HL-60/S4 treated with phorbol 12-myristate 13-acetate at 8.2 ng/mL for 4 days and 3 days (cell line): ENCODE measurements around the gene COX7A1.
"Not testable (repeated sequence)": the region's sequence is repeated elsewhere in the genome, so short reads cannot be mapped to it uniquely, and the experiment has no call there.

Source experiments
- in situ Hi-C: fragments of 300-500 bp; cut with MboI; formaldehyde crosslinking; loops from 2 replicates; pipeline ENCODE4 v1.15.0; 2022; ENCODE audit warnings: low sequenced_read_pairs

Gene COX7A1

DNA sequence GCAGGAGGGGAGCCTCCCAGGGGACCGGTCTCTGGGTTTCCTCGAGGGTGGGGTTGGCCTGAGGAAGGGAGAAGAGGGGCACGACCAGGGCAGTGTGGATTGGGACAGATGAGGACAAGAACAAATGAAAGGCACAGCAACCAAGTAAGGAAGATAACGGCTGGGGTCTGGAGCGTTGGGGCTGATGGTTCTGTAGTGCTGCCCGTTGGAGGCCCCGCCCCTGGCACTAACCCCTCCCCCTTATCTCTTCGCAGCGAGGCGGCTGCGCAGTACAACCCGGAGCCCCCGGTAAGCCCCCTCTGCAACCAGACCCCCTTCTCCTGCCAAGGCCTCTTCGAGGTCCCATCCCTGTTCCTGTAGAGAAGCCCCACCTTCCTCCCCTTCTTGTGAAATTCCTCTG lies 10.2 kb downstream of the COX7A1 start:
- in situ Hi-C loops, result no loop called here

DNA sequence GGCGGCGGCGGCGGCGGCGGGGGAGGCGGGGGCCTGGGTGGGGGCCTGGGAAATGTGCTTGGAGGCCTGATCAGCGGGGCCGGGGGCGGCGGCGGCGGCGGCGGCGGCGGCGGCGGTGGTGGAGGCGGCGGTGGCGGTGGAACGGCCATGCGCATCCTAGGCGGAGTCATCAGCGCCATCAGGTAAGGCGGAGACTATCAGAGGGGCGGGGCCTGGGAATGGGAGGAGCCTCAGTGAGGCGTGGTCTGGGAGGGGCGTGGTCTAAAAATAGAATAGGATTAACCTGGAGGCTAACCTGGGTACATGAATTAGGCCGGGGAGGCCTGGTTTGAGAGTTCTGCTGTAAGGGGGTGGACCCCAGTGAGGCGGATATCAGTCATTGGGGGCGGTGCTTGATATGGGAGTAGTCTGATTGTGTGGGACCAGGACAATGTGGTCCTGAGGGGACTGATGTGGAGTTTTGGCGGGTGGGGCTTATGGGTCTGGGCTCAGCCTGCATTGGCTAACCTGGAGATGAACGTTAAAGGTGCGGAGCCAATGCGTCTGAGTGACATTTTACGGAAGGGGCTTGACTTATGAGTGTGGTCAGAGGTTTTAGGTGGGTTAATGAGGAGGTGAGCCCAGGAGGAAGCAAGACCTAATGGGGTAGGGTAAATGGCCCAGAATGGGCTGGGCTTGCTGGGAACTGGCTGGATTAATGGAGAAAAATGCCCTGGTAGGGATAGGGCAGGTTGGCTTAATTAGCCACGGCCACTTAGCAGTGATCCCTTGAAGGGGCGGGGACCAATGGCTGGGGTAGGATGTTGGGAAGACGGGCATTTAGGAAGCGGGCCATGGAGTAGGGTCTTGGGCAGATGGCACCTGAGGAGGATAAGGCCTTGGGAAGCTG lies 11.0 kb downstream of the COX7A1 start:
- in situ Hi-C loops, result no loop called here

DNA sequence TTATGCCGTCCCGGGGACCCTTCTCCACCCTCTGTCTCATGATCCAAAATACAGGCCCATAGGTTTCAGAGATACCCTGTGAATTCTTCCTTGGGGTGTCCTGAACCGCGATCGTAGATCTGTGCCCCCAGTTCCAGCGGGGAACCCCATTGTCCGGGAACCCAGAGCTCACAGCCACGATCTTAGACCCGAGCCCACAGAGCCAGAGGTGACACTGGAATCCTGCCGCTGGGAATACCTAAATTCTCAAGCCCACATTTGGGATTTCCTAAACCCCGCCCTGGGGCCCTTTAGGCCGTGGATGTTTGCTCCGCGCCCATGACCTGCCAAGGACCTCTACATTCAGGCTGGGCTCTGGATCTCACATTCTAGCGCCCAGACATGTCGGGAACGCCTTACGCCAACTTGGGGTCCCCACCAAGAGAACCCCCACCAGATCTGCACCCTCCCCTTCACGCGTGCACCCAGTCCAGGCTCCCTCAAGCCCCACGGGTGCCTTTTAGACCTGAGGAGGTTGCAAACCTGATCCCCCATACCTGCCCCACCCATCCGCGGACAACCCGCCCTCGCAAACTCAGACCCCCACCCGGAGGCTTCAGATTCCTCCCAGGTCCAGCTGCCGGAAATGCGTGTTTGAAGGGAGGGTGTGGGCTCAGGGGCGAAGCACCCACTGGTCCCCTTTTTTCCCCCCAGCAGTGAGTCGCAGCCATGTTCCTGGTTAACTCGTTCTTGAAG lies 11.8 kb downstream of the COX7A1 start:
- in situ Hi-C loops, result no loop called here

DNA sequence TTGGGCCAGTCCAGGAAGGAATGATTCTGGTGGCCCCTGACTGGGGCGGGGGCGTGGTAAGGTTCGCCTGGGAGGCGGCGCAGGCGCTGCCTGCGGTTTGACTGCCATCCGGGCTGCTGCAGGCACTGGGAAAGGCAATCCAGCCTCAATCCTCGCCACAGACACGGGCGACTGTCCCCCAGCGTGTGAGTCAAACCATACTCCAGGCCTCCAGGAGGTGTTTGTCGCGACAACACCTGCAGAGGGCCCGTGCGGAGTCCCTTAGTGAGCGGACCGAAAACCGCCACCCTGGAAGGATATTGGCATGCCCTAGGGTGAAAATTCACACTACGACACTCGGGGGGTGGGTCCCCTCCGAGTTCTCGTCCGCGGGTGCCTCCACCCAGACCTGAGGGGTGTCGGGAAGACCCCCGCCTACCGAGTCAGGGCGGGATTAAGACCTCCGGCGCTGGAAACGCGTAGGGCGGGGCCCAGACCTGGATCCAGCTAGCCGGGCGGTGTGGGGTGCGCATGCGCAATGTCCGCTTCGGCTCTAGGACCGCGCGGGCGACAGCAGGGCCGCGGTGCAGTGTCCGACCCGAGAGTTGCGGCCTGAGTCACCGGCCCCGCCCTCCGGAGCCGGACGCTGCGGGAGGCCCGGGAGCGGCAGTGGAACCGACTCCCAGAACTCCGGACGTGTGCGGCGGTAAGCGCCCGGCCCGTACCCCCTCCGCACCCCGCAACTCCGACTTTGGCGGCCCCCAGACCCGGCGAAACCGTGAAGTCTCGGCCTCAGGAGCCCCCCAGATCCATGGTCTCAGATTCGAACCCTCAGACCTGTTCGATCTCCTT lies 12.6 kb downstream of the COX7A1 start, which contains the start of gene CAPNS1:
CAPNS1 (plus strand) TSS at position 594 of the 831 bp plus-strand sequence. CDS start 946 bp downstream, outside the sequence.
- in situ Hi-C loops, result no loop called here

DNA sequence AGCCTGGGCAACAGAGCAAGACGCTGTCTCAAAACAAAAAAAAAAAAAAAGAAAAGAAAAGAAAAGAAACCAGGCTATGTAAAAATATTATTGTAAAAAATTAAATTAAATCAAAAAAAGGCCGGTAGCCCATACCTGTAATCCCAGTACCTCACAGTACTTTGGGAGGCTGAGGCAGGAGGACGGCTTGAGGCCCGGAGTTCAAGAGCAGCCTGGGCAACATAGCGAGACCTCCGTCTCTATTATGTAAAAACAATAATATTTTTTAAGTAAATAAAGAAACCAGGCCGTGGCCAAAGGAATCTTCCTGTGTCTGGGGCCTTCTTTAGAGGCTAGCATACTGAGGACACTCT lies 13.2 kb downstream of the COX7A1 start:
- in situ Hi-C loops, result no loop called here

DNA sequence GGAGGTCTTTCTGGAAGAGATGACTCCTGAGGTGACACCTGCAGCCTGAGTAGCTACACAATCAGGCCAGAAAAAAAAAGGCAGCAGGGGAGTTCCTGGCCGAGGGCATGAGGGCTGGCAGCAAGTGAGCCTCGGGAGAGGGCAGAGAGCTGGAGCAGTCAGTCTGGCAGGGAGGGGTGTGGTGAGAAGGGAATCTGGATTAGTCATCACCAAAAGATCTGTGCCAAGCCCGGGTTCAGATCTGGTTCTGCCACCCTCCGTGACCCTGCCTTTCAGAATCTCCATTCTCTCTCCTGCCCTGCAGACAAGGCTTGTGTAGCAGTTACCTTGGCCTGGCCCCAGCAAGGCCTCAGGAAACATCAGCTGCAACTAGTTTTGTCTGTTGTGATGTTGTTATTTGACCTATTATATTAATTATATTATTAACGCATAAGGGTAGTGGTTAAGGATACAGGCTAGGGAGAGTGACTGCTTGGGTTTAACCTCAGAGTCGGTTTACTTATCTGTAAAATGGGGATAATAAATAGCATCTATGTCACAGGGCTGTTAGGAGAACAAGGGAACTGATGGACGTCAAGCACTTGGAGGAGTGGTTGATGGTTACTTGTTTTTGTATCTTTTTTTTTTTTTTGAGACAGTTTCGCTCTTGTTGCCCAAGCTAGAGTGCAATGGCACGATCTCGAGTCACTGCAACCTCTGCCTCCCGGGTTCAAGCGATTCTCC lies 15.1 kb downstream of the COX7A1 start:
- in situ Hi-C loops, result no loop called here

DNA sequence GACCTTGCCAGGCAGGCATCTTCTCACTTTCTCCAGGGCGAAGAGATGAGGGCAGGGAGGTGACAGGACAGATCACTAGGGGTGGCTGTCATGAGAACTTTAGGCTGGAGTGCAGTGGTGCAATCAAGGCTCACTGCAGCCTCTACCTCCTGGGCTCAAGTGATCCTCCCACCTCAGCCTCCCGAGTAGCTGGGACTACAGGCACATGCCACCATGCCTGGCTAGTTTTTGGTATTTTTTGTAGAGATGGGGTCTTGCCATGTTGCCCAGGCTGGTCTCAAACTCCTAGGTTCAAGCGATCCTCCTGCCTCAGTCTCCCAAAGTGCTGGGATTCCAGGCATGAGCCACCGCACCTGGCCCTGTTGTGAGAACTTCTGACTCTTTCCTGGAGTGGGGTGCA lies 17.4 kb downstream of the COX7A1 start:
- in situ Hi-C loops, result not testable (repeated sequence)

DNA sequence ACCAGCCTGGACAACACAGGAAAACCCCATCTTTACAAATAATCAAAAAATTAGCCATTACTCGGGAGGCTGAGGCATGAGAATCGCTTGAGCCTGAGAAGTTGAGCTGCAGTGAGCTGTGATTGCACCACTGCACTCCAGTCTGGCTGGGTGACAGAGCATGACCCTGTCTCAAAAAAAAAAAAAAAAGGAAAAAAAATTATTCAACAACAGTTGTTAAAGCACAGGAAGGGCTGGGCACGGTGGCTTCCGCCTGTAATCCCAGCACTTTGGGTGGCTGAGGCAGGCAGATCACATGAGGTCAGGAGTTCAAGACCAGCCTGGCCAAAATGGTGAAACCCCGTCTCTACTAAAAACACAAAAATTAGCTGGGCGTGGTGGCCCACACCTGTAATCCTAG lies 21.0 kb downstream of the COX7A1 start:
- in situ Hi-C loops, result not testable (repeated sequence)

DNA sequence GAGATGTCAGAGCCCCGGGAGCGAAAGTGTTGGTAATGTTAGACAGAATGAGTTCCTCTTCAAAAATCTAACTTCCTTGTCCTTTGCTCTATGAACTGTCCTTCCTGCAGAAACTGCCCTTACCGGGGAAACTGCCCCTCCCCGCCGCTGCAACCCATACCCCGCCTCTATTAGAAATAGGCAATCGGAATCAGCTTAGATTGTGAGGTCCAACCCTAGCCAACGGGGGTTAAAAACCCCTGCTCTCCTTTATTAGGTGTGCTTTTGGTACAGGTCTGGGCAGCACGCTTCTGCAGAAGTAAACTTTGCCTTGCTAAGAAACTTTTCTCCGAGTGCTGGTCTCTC lies 23.9 kb downstream of the COX7A1 start:
- in situ Hi-C loops, result no loop called here

DNA sequence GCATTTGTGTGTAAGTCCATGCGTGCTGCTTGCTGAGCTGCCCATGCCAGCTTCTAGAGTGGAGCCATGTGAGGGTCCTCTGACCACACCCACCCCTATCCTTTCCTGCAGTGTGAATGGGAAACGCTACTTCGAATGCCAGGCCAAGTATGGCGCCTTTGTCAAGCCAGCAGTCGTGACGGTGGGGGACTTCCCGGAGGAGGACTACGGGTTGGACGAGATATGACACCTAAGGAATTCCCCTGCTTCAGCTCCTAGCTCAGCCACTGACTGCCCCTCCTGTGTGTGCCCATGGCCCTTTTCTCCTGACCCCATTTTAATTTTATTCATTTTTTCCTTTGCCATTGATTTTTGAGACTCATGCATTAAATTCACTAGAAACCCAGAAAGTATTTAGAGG lies 26.7 kb downstream of the COX7A1 start:
- in situ Hi-C loops, result no loop called here

DNA sequence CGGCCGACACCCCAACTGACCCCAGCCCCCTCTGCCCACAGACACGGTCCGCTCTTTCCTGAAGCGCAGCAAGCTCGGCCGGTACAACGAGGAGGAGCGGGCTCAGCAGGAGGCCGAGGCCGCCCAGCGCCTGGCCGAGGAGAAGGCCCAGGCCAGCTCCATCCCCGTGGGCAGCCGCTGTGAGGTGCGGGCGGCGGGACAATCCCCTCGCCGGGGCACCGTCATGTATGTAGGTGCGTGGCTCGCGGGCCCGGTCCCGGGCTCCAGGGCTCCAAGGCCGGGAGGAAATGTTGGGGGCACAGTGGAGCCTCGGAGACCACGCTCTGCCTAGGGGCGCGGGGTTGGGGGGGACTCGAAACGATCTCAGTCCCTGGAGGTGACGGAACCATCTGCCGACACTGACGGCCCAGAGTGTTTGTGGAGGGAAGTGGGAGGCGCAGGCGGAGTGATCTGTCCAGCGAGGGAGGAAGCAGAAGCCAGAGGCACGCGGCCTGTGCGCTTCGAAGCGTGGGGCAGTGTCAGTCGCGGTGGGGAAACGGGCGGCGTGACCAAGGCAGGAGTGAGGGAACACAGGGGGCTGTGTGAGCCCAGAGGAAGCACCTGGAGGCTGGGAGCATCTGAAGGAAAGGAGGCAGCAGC lies 30.6 kb downstream of the COX7A1 start:
- in situ Hi-C loops, result no loop called here

DNA sequence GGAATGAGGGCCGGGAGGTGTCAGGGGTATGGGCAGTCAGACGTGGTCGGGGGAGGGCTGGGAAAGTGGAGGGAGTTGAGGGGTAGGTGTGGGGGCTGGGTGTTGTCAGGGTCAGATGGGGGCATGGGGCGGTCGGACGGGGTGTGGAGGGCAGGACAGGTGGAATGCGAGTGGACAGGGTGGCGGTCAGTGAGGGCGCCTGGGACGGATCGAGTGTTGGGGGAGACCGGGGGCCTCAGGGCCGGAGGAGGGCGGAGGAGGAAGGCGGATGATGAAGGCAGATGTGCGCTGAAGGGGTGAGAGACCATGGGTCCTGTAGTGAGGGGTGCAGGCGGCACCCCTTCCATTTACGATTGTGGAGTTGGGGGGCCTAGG lies 31.3 kb downstream of the COX7A1 start:
- in situ Hi-C loops, result no loop called here

DNA sequence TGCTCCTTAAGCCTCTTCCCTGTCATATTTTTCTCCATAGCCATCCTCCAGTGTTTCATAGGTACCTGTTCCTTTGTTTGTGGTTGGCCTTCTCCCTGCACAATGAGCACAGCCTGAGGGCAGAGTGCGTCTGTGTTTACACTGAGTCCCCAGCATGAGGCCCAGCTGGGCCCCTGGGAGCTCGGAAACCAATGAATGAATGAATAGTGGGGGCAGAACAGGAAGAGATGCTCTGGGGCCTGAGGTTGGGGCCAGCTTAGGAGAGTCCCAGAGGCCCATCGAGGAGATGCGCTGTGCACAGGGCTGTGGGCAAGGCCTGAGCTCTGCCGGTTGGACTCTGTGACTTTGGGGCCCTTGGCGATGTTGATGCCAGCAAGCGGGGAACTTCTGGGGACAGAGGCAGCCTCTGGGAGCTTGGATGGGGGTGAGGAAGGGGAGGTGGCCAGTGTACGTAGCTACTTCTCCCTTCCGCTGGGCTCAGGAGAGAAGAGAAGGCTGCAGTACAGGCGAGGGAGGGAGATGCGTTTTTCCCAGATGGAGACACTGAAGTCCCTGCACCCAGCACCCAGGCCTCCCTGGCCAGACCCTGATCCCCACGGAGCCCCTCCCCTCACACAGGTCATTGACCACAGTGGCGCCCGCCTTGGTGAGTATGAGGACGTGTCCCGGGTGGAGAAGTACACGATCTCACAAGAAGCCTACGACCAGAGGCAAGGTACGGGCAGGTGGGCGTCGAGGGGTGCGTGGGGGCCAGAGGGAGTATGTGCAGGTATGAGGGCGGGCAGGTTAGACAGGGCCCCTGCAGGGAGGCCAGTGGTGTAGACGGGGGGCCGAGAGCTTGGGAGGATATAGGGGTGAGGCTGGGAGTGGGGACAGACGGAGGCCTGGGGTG lies 31.9 kb downstream of the COX7A1 start:
- in situ Hi-C loops, result no loop called here

DNA sequence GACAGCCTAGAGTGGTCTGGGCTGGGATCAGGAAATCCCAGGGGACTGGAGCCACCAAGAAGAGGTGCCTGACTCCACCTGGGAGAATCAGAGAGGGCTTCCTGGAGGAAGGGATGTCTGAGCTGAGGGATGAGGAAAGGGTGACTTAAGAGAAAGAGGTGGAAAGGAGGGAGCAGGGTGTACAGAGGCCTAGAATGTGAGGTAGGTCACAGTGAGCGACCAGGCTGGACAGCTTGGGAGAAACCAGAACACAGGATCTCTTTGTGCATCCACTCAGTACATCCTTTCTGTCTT lies 36.0 kb downstream of the COX7A1 start:
- in situ Hi-C loops, result no loop called here

DNA sequence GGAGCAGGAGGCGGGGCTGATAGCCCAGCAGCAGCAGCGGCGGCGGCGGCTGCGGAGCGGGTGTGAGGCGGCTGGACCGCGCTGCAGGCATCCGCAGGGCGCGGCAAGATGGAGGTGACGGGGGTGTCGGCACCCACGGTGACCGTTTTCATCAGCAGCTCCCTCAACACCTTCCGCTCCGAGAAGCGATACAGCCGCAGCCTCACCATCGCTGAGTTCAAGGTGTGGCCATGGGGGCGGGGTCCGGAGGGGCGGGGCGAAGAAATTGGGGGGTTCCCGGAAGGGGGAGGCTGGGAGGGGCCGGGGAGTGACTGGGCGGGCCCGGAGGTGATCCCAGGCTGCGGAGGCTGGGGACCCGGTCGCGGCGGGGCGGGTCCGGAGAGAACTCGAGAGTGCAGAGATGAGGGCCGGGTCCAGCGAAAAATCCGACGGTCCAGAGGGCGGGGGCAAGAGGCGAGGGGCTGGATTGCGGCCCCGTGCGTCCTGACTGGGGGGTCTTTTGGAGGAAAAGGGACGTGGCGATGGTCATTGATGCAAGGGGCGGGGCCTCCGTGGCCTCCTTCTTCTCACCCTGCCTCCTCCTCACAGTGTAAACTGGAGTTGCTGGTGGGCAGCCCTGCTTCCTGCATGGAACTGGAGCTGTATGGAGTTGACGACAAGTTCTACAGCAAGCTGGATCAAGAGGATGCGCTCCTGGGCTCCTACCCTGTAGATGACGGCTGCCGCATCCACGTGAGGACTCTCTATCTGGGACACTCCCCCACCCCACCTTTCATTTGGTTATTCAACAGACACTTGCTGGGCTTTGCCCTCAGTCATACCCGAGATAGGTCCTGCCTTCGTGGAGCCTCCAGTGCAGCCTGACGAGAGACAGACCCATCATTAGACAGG lies 36.5 kb downstream of the COX7A1 start, which contains the start of gene TBCB:
TBCB (plus strand) TSS at position 16 of the 891 bp plus-strand sequence; CDS start at position 109, 93 bp downstream.
- in situ Hi-C loops, result no loop called here

DNA sequence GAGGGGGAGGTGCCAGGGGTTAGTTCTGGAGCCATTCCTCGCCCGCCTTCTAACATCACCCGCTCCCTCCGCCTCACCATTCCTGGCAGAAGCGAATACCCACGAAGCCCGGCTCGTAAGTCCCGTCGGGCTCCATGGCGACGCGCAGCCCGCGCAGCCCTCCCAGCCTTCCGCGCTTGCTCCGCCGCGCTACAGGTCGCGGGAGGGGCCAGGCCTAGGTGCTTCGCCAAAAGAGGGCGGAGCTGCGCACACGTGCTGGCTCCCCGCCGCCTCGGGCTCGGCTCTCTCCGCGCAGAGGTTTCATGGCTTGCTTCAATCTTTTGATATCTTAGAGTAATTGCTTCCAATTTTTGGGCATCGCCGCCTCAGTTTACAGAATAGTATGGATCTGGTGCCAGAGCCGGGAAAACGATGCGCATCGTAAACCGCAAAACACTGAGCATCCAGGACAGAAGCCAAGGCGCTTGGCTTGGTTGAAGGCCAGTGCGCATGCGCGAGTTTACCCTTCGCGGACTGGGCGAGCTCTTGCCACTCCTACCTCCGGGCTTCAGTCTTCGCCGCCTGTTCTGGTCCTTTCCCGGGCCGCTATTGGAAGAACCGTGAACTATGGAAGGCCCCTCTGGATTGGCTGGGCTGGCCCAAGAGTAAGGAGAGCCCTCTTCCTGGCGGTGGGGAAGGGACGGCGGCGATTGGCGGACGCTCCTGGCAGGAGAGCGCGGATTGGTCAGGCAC lies 37.4 kb downstream of the COX7A1 start, which contains the start of gene POLR2I:
POLR2I (minus strand) TSS at position 155 of the 732 bp plus-strand sequence; CDS start at position 136, 19 bp downstream.
- in situ Hi-C loops, result no loop called here

DNA sequence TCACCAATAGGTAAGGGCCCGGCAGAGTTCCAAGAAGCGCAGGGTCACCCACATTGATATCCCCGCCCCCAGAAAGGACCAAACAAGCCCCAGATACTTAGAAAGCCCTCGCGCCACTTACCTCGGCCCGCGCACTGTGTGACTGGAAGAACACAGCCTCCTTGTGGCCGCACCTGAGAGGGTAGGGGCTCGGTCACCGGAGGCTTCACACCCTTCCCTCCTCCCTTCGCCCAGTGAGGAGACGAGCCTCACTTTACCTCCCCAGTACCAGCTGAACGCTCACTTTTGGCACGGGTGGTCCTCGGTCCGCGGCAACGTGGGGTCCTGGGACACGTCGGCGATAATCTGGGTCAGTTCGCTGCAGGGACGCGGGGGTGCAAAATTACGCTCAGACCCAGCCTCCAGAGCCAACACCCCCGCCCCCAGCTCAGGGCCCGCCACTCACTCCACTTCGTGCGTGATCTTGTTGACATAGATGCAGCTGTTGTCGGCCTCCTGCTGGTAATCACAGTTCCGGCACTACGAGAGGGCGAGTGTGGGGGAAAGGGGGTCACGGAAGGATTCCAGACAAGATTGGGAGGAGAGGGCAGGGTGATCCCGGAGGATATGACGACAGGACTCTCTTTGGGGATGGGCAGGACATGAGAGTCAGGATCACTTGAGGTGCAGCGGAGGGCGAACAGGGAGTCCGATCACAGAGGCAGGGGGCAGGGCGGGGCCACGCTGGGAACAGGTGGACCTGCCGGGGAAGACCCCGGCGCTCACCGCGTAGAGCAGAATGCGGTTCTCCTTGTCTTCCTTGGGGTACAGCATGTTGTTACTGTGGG lies 38.1 kb downstream of the COX7A1 start:
- in situ Hi-C loops, result no loop called here
